OCI-LY1 (cell line): ENCODE results near the gene CDH23.

Source experiments
- EZH2 ChIP-seq: fragments of 200-600 bp; sonication (generic), shearing (Covaris generic); IDR thresholded peaks from 2 replicates; pipeline ENCODE4 v1.8.0; 2017; ENCODE audit warnings: borderline replicate concordance, mixed run types, mild to moderate bottlenecking, antibody characterized with exemption, low read length, moderate library complexity, mixed read lengths
- TF ChIP-seq, protein P1 (sequence below): fragments of 200-600 bp; sonication (generic), shearing (Covaris generic); IDR thresholded peaks from 2 replicates; pipeline ENCODE4 v1.5.1; 2017; ENCODE audit warnings: mild to moderate bottlenecking, antibody characterized with exemption, low read length, moderate library complexity, mixed read lengths

- TF ChIP-seq, protein P1, sequence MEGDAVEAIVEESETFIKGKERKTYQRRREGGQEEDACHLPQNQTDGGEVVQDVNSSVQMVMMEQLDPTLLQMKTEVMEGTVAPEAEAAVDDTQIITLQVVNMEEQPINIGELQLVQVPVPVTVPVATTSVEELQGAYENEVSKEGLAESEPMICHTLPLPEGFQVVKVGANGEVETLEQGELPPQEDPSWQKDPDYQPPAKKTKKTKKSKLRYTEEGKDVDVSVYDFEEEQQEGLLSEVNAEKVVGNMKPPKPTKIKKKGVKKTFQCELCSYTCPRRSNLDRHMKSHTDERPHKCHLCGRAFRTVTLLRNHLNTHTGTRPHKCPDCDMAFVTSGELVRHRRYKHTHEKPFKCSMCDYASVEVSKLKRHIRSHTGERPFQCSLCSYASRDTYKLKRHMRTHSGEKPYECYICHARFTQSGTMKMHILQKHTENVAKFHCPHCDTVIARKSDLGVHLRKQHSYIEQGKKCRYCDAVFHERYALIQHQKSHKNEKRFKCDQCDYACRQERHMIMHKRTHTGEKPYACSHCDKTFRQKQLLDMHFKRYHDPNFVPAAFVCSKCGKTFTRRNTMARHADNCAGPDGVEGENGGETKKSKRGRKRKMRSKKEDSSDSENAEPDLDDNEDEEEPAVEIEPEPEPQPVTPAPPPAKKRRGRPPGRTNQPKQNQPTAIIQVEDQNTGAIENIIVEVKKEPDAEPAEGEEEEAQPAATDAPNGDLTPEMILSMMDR, result no peak
- TF ChIP-seq EZH2, result no peak
These were observed 27.9 kb downstream of the CDH23 start for GRCh38 chr10:71424496-71425194.
